HCT116 (cell line): ENCODE measurements around the gene COL4A1.

Source experiments
- CEBPB ChIP-seq: IDR thresholded peaks from 2 replicates; pipeline ENCODE4 v1.6.1; 2012; ENCODE audit warnings: low read depth
- EZH2phosphoT487 ChIP-seq: fragments of 200-600 bp; IDR thresholded peaks from 2 replicates; pipeline ENCODE4 v1.6.1; 2018; ENCODE audit warnings: antibody characterized with exemption, borderline replicate concordance
- FOSL1 ChIP-seq: IDR thresholded peaks from 2 replicates; pipeline ENCODE4 v1.6.1; 2012; ENCODE audit warnings: low read depth
- POLR2AphosphoS5 ChIP-seq: IDR thresholded peaks from 2 replicates; pipeline ENCODE4 v1.6.1; 2011; ENCODE audit warnings: mild to moderate bottlenecking, low read depth, low read length, moderate library complexity
- RAD21 ChIP-seq: IDR thresholded peaks from 2 replicates; pipeline ENCODE4 v1.6.1; 2012; ENCODE audit warnings: low read depth, mild to moderate bottlenecking
- ZFX ChIP-seq: fragments of 450-650 bp; IDR thresholded peaks from 2 replicates; pipeline ENCODE4 v1.6.1; 2017
- TF ChIP-seq, protein P1 (sequence below): IDR thresholded peaks from 2 replicates; pipeline ENCODE4 v1.6.1; 2012; ENCODE audit warnings: low read depth
- TF ChIP-seq, protein P2 (sequence below), 3 experiments: fragments of 200-600 bp in 1 of 3; sonication (generic) in 1 of 3; IDR thresholded peaks in 2 of 3; conservative IDR thresholded peaks in 1 of 3; 2 replicates each; pipeline ENCODE4 v1.5.1; 2012 to 2017; ENCODE audit warnings: low read depth in 2 of 3, low read length in 2 of 3, antibody characterized with exemption in 1 of 3, borderline replicate concordance in 1 of 3, control low read depth in 1 of 3, mild to moderate bottlenecking in 1 of 3, mixed read lengths in 1 of 3, mixed run types in 1 of 3, moderate library complexity in 1 of 3; ENCODE audit not compliant: insufficient read depth in 1 of 3
- TF ChIP-seq, protein P3 (sequence below): IDR thresholded peaks from 2 replicates; pipeline ENCODE4 v1.6.1; 2012

DNA sequence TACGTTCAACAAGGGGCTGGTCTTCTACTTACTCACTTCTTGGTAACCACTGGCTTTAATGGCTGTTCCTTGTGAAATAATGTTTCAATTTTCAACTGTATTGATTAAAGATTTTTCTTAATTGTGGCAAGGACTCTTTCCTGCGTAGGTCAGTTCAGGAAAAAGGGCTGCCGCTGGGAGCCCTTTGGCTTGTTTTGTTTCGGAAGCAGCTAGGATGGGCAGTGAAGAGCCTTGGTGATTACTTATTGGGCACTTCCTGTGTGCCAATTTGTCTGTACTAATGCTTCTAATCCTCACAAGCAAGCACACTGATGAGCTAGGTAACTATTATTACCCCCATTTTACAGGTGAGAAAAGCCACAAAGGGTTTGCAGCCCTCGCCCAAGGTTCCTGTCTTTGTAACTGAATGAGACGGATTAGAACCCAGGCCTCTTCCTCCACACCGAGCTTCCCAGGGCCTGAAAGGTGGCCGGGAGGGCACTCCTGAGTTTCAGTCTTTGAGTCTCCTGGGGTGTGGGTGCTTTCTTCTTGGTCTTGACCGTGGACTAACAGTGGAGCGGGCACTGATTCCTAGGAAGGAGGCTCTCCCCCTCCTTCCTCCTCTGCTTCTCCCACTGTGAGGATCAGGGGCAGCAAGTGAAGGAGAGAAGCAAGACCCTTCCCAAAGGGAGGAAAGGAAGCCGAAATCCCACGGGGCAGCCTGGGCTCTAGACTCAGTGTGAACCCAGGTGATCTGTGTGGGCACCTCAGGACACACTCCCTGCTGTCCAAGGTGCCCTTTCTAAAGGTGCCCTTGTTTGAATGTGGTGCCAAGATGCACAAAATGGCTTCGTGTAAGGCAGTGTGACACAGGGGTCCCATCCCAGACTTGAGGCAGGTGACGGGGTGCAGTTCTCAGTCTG lies 3.8 kb upstream of the COL4A1 start:
- TF ChIP-seq POLR2AphosphoS5 (no peak), RAD21 (no peak), FOSL1 (no peak), EZH2phosphoT487 (no peak), CEBPB (no peak), ZFX (no peak)
- TF ChIP-seq, protein P1, sequence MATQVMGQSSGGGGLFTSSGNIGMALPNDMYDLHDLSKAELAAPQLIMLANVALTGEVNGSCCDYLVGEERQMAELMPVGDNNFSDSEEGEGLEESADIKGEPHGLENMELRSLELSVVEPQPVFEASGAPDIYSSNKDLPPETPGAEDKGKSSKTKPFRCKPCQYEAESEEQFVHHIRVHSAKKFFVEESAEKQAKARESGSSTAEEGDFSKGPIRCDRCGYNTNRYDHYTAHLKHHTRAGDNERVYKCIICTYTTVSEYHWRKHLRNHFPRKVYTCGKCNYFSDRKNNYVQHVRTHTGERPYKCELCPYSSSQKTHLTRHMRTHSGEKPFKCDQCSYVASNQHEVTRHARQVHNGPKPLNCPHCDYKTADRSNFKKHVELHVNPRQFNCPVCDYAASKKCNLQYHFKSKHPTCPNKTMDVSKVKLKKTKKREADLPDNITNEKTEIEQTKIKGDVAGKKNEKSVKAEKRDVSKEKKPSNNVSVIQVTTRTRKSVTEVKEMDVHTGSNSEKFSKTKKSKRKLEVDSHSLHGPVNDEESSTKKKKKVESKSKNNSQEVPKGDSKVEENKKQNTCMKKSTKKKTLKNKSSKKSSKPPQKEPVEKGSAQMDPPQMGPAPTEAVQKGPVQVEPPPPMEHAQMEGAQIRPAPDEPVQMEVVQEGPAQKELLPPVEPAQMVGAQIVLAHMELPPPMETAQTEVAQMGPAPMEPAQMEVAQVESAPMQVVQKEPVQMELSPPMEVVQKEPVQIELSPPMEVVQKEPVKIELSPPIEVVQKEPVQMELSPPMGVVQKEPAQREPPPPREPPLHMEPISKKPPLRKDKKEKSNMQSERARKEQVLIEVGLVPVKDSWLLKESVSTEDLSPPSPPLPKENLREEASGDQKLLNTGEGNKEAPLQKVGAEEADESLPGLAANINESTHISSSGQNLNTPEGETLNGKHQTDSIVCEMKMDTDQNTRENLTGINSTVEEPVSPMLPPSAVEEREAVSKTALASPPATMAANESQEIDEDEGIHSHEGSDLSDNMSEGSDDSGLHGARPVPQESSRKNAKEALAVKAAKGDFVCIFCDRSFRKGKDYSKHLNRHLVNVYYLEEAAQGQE: no peak
- TF ChIP-seq, protein P2, sequence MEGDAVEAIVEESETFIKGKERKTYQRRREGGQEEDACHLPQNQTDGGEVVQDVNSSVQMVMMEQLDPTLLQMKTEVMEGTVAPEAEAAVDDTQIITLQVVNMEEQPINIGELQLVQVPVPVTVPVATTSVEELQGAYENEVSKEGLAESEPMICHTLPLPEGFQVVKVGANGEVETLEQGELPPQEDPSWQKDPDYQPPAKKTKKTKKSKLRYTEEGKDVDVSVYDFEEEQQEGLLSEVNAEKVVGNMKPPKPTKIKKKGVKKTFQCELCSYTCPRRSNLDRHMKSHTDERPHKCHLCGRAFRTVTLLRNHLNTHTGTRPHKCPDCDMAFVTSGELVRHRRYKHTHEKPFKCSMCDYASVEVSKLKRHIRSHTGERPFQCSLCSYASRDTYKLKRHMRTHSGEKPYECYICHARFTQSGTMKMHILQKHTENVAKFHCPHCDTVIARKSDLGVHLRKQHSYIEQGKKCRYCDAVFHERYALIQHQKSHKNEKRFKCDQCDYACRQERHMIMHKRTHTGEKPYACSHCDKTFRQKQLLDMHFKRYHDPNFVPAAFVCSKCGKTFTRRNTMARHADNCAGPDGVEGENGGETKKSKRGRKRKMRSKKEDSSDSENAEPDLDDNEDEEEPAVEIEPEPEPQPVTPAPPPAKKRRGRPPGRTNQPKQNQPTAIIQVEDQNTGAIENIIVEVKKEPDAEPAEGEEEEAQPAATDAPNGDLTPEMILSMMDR (IDR thresholded peaks at IDR 0.05 in 2 of 3, conservative IDR thresholded peaks at IDR 0.05 in 1 of 3; ENCODE audit: borderline replicate concordance in 1 of 3, insufficient read depth in 1 of 3, low read depth in 2 of 3, low read length in 2 of 3): no peak
- TF ChIP-seq, protein P3, sequence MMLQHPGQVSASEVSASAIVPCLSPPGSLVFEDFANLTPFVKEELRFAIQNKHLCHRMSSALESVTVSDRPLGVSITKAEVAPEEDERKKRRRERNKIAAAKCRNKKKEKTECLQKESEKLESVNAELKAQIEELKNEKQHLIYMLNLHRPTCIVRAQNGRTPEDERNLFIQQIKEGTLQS: no peak
